HG02884 (cell line): ENCODE results near the gene ARHGAP42.

Experiments
- ATAC-seq: cut with Tn5 transposase; IDR thresholded peaks from one replicate; pipeline ENCODE4 v1.9.1; 2021; ENCODE audit warnings: mild to moderate bottlenecking, moderate library complexity; ENCODE audit not compliant: unreplicated experiment

ARHGAP42 gene

GRCh38 chr11:100949443-100949842 is 262.4 kb downstream of the ARHGAP42 start:
- no peak for ATAC-seq

- ATAC-seq = no peak
Observed at GRCh38 chr11:100955318-100955717, 268.2 kb downstream of the ARHGAP42 start.

- ATAC-seq = no peak
Observed at GRCh38 chr11:100956351-100956750, 269.3 kb downstream of the ARHGAP42 start.

GRCh38 chr11:100957499-100957898 is 270.4 kb downstream of the ARHGAP42 start:
- ATAC-seq = no peak

- no peak for ATAC-seq
Observed at GRCh38 chr11:100961633-100962032, 274.5 kb downstream of the ARHGAP42 start.

GRCh38 chr11:100963375-100963774 is 276.3 kb downstream of the ARHGAP42 start:
- ATAC-seq = no peak

- ATAC-seq = no peak
Observed at GRCh38 chr11:100964435-100964834, 277.3 kb downstream of the ARHGAP42 start.

- no peak for ATAC-seq
Observed at GRCh38 chr11:100965346-100965745, 278.3 kb downstream of the ARHGAP42 start.

- no peak for ATAC-seq
Observed at GRCh38 chr11:100966366-100966765, 279.3 kb downstream of the ARHGAP42 start.

GRCh38 chr11:100969008-100969407 is 281.9 kb downstream of the ARHGAP42 start:
- ATAC-seq = no peak

- ATAC-seq = no peak
Observed at GRCh38 chr11:100970283-100971164, 283.4 kb downstream of the ARHGAP42 start.

GRCh38 chr11:100972046-100972445 is 285.0 kb downstream of the ARHGAP42 start:
- ATAC-seq = no peak

GRCh38 chr11:100978442-100978841 is 291.4 kb downstream of the ARHGAP42 start:
- no peak for ATAC-seq

GRCh38 chr11:100978939-100979338 is 291.9 kb downstream of the ARHGAP42 start:
- no peak for ATAC-seq

- no peak for ATAC-seq
Observed at GRCh38 chr11:100980156-100980555, 293.1 kb downstream of the ARHGAP42 start.

- no peak for ATAC-seq
Observed at GRCh38 chr11:100981196-100981824, 294.2 kb downstream of the ARHGAP42 start.

- ATAC-seq = peak; percentile 91
Observed at GRCh38 chr11:100984668-100985067, 297.6 kb downstream of the ARHGAP42 start.

GRCh38 chr11:100990931-100991330 is 303.8 kb downstream of the ARHGAP42 start:
- ATAC-seq = no peak

- ATAC-seq = no peak
Observed at GRCh38 chr11:100991541-100991940, 304.5 kb downstream of the ARHGAP42 start.

GRCh38 chr11:100994966-100995365 is 307.9 kb downstream of the ARHGAP42 start:
- ATAC-seq = no peak

- no peak for ATAC-seq
Observed at GRCh38 chr11:100999756-101000155, 312.7 kb downstream of the ARHGAP42 start.

GRCh38 chr11:101003468-101003867 is 316.4 kb downstream of the ARHGAP42 start:
- ATAC-seq = peak; percentile 59
